Measurements from ENCODE around the gene MMRN2. TPM values are rescaled to one million over a fixed set of nuclear protein-coding genes. Genes with fewer than 3 reads are reported as not detected.
A peak's percentile ranks its signal among the peaks of the same experiment; 100 is the strongest.
"Not testable (repeated sequence)": the region's sequence is repeated elsewhere in the genome, so short reads cannot be mapped to it uniquely, and the experiment has no call there.

MMRN2 gene
- total RNA-seq, 2 donors from 2014 or later = 16.8 to 17.4 TPM

- Histone ChIP-seq H3K4me1 (peaks cover 9% of the 10 kb centered on the region), H3K9me3 (no peaks in the 10 kb centered on the region), H3K4me3 (no peak overlapping the region), H3K27ac (no peak overlapping the region), H3K36me3 (replicated peaks in 1 of 2; ENCODE audit: insufficient read depth in 1 of 2, low read depth in 2 of 2) (no peaks in the 10 kb centered on the region), H3K27me3 (no peaks in the 10 kb centered on the region)
- TF ChIP-seq CTCF (IDR thresholded peaks at IDR 0.05) = no peak
- TF ChIP-seq POLR2A (IDR thresholded peaks at IDR 0.05) = no peak
- no peak for ATAC-seq
- no peak for DNase-seq
- intact Hi-C loops (cut with DNase I) = no loop called here
- 85 to 93% methylated on average over 7 of the region's 7 CpGs for WGBS, 2 donors
Measured at GRCh38 chr10:86952106-86952505, 5.3 kb downstream of the MMRN2 start.

DNA sequence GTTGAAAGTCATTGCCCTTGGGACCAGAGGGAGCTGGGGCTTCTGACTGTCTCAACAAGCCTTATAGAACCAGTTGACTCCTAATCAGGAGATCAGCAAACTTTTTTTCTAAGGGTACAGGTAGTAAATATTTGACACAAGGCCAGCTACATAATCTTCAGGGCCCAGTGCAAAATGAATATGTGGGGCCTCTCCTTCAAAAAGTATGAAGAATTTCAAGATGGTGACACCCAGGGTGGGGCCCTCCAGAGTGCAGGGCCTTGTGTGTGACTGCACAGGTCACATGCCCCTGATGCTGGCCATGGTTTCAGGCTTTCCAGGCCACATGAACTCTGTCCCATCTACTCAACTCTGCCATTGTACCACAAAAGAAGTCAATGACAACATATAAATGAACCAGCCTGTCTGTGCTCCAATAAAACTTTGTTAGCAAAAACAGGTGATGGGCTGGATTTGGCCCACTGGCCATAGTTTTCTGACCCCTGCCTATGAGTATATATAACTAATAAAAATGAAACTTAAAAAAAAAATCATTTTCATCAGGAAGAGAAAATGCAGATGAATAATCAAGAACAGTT lies 6.1 kb downstream of the MMRN2 start:
- DNase-seq (no peak), ATAC-seq (no peak)
- Histone ChIP-seq H3K36me3 (replicated peaks in 1 of 2; ENCODE audit: insufficient read depth in 1 of 2, low read depth in 2 of 2) (no peaks in the 10 kb centered on the region), H3K27ac (no peak overlapping the region), H3K4me3 (no peak overlapping the region), H3K9me3 (no peaks in the 10 kb centered on the region), H3K27me3 (no peaks in the 10 kb centered on the region), H3K4me1 (peaks cover 9% of the 10 kb centered on the region)
- no peak for TF ChIP-seq POLR2A (IDR thresholded peaks at IDR 0.05)
- no peak for TF ChIP-seq CTCF (IDR thresholded peaks at IDR 0.05)
- intact Hi-C loops (cut with DNase I) = no loop called here

GRCh38 chr10:86950349-86950748 lies 7.1 kb downstream of the MMRN2 start:
- Histone ChIP-seq H3K27me3 (no peaks in the 10 kb centered on the region), H3K36me3 (replicated peaks in 1 of 2; ENCODE audit: insufficient read depth in 1 of 2, low read depth in 2 of 2) (no peaks in the 10 kb centered on the region), H3K9me3 (no peaks in the 10 kb centered on the region), H3K4me1 (peaks cover 18% of the 10 kb centered on the region), H3K27ac (no peak overlapping the region), H3K4me3 (no peak overlapping the region)
- no peak for ATAC-seq
- TF ChIP-seq CTCF (IDR thresholded peaks at IDR 0.05) (no peak), POLR2A (IDR thresholded peaks at IDR 0.05) (no peak)
- 67 to 77% methylated on average over 1 of the region's 1 CpG for WGBS, 2 donors
- DNase-seq = no peak
- intact Hi-C loops (cut with DNase I) = no loop called here

GRCh38 chr10:86947806-86948205 lies 9.6 kb downstream of the MMRN2 start:
- peak in 1 of 4 donors; percentile 2 for DNase-seq
- H3K27ac ChIP-seq, H3K9me3 ChIP-seq: not testable (repeated sequence)

GRCh38 chr10:86946213-86947155 lies 10.9 kb downstream of the MMRN2 start:
- ATAC-seq (peak; percentile 28), DNase-seq (peak in 3 of 4 donors; percentile 50 to 72 (median 71))
- Histone ChIP-seq H3K27me3 (no peaks in the 10 kb centered on the region), H3K4me1 (peaks cover 12% of the 10 kb centered on the region), H3K27ac (no peak overlapping the region), H3K36me3 (replicated peaks in 1 of 2; ENCODE audit: insufficient read depth in 1 of 2, low read depth in 2 of 2) (no peaks in the 10 kb centered on the region), H3K4me3 (no peak overlapping the region), H3K9me3 (no peaks in the 10 kb centered on the region)
- intact Hi-C loops (cut with DNase I) = no loop called here
- 62 to 65% methylated on average over 7 to 13 of the region's 13 CpGs for whole genome bisulfite sequencing, 2 donors
- TF ChIP-seq POLR2A (IDR thresholded peaks at IDR 0.05) (no peak), CTCF (IDR thresholded peaks at IDR 0.05) (no peak)

More at GRCh38 chr10:86947806-86948205, 9.6 kb downstream of the MMRN2 start:
- intact Hi-C loops (cut with DNase I); H3K4me3 ChIP-seq; ATAC-seq; H3K27me3 ChIP-seq; H3K36me3 ChIP-seq (replicated peaks in 1 of 2; ENCODE audit: insufficient read depth in 1 of 2, low read depth in 2 of 2): not testable (repeated sequence)
- 94 to 96% methylated on average over 4 of the region's 4 CpGs for WGBS, 2 donors
- H3K4me1 ChIP-seq = peaks cover 12% of the 10 kb centered on the region

Data from body of pancreas (tissue), 4 donors.